HG03175 (cell line): ENCODE data around the gene ZNF185.

Experiments used
- ATAC-seq: cut with Tn5 transposase; IDR thresholded peaks from one replicate; pipeline ENCODE4 v1.9.1; 2021; ENCODE audit warnings: mild to moderate bottlenecking, moderate library complexity; ENCODE audit not compliant: unreplicated experiment

ZNF185 gene

GRCh38 chrX:152945021-152945979, 47.4 kb downstream of the ZNF185 start:
- ATAC-seq, result no peak

- ATAC-seq, result no peak
Measured at GRCh38 chrX:152946681-152947080, 48.8 kb downstream of the ZNF185 start.
